GM12878 (cell line): ENCODE measurements around the gene UHRF1. TPM values are rescaled to one million over a fixed set of nuclear protein-coding genes. Genes with fewer than 3 reads are reported as not detected.

ENCODE experiments used
- ATAC-seq: fragments of 200-7000 bp; cut with Tn5 transposase; 3 replicates; pipeline ENCODE4 v1.9.1; 2020; ENCODE audit warnings: mild to moderate bottlenecking, moderate library complexity
- BruUV-seq: library from RNA; stranded (reverse); fragments of 400-500 nt; replicated peaks from 2 replicates; lab custom pipeline; 2021; lab: Mats Ljungman, UMichigan
- CTCF ChIA-PET: fragments of 300-600 bp; sonication (Branson Sonifier 250); formaldehyde crosslinking; extraction: SDS; loops from one replicate; lab custom pipeline; 2021; ENCODE audit warnings: inconsistent platforms; lab: Yijun Ruan, JAX
- POLR2A ChIA-PET: fragments of 350-600 bp; formaldehyde crosslinking; extraction: SDS; loops from one replicate; lab custom pipeline; 2021; ENCODE audit warnings: inconsistent platforms; lab: Charles Lee
- RAD21 ChIA-PET: fragments of 300-600 bp; sonication (Branson Sonifier 250); formaldehyde crosslinking; loops from one replicate; lab custom pipeline; 2023; ENCODE audit warnings: antibody characterized with exemption; ENCODE audit not compliant: unreplicated experiment; lab: Charles Lee
- SMC1A ChIA-PET: fragments of 300-600 bp; sonication (Branson Sonifier 250); formaldehyde crosslinking; loops from one replicate; lab custom pipeline; 2023; ENCODE audit not compliant: unreplicated experiment, uncharacterized antibody; lab: Charles Lee
- DNase-seq: peaks from one replicate; pipeline ENCODE4 v3.0.0-alpha.2; 2011; ENCODE audit warnings: low read depth, low spot score
- FAIRE-seq: peaks from 3 replicates; lab custom pipeline; 2011; peaks lifted over from hg19 to GRCh38; lab: Jason Lieb, UNC
- H2AFZ ChIP-seq: 2 replicates; pipeline ENCODE4 v1.6.0; 2011; ENCODE audit warnings: low read depth, low read length, control low read depth; ENCODE audit not compliant: control insufficient read depth
- H3K27ac ChIP-seq: 2 replicates; pipeline ENCODE4 v1.5.1; 2011; ENCODE audit warnings: control low read depth; ENCODE audit not compliant: control insufficient read depth, insufficient read depth
- H3K27me3 ChIP-seq, 2 experiments: replicated peaks in 1 of 2; 2 replicates each; pipeline versions ENCODE4 v1.6.0 to v1.6.1; 2011; ENCODE audit warnings: low read length in 1 of 2; ENCODE audit not compliant: control insufficient read depth in 2 of 2, insufficient read depth in 2 of 2
- H3K36me3 ChIP-seq, 2 experiments: 2 replicates each; pipeline ENCODE4 v1.5.1; 2011; ENCODE audit warnings: low read length in 1 of 2; ENCODE audit not compliant: control insufficient read depth in 2 of 2, insufficient read depth in 2 of 2
- H3K4me1 ChIP-seq: 2 replicates; pipeline ENCODE4 v1.6.1; 2011; ENCODE audit warnings: mild to moderate bottlenecking, low read length, moderate library complexity, mixed read lengths; ENCODE audit not compliant: control insufficient read depth, insufficient read depth
- H3K4me2 ChIP-seq: 2 replicates; pipeline ENCODE4 v1.6.0; 2011; ENCODE audit warnings: control low read depth; ENCODE audit not compliant: control insufficient read depth, insufficient read depth
- H3K4me3 ChIP-seq: fragments of 200-600 bp; sonication (generic); 2 replicates; pipeline ENCODE4 v1.5.1; 2016
- H3K79me2 ChIP-seq: 2 replicates; pipeline ENCODE4 v1.6.0; 2011; ENCODE audit warnings: low read length; ENCODE audit not compliant: control insufficient read depth, insufficient read depth
- H3K9ac ChIP-seq: 2 replicates; pipeline ENCODE4 v1.8.0; 2011; ENCODE audit warnings: low read length, control low read depth, mixed read lengths; ENCODE audit not compliant: control insufficient read depth, insufficient read depth
- H3K9me3 ChIP-seq: replicated peaks from 3 replicates; pipeline ENCODE4 v1.5.1; 2011; ENCODE audit warnings: mild to moderate bottlenecking, low read length; ENCODE audit not compliant: control insufficient read depth, insufficient read depth
- H4K20me1 ChIP-seq: 2 replicates; pipeline ENCODE4 v1.6.0; 2011; ENCODE audit not compliant: control insufficient read depth, insufficient read depth
- BCLAF1 ChIP-seq: fragments of 450-650 bp; IDR thresholded peaks from 2 replicates; pipeline ENCODE4 v1.6.1; 2017; ENCODE audit warnings: antibody characterized with exemption, mild to moderate bottlenecking, moderate library complexity
- BMI1 ChIP-seq: fragments of 450-650 bp; IDR thresholded peaks from 2 replicates; pipeline ENCODE4 v1.6.1; 2016; ENCODE audit warnings: mild to moderate bottlenecking, moderate library complexity, borderline replicate concordance
- HDAC6 ChIP-seq: fragments of 200-600 bp; sonication (generic); IDR thresholded peaks from one replicate; pipeline ENCODE4 v1.8.0; 2017; ENCODE audit warnings: antibody characterized with exemption; ENCODE audit not compliant: unreplicated experiment
- RB1 ChIP-seq: fragments of 450-650 bp; formaldehyde crosslinking; IDR thresholded peaks from 2 replicates; pipeline ENCODE4 v1.6.1; 2017; ENCODE audit warnings: mild to moderate bottlenecking, borderline replicate concordance
- SUZ12 ChIP-seq: fragments of 200-600 bp; sonication (generic); IDR thresholded peaks from one replicate; pipeline ENCODE4 v1.6.1; 2018; ENCODE audit warnings: antibody characterized with exemption, mild to moderate bottlenecking; ENCODE audit not compliant: unreplicated experiment
- ZNF622 ChIP-seq: fragments of 450-650 bp; IDR thresholded peaks from 2 replicates; pipeline ENCODE4 v1.6.1; 2017; ENCODE audit warnings: mild to moderate bottlenecking, inconsistent platforms
- ZSCAN29 ChIP-seq: fragments of 450-650 bp; IDR thresholded peaks from 2 replicates; pipeline ENCODE4 v1.6.1; 2017; ENCODE audit warnings: mild to moderate bottlenecking, moderate library complexity
- WGBS: methylation state at CpG from one replicate; pipeline ENCODE4 v1.1.6; 2016; ENCODE audit warnings: low lambda C conversion rate; ENCODE audit not compliant: insufficient replicate concordance, insufficient coverage; ENCODE audit errors: missing lambda C conversion rate; 5-methylcytosine and 5-hydroxymethylcytosine counted together
- in situ Hi-C: fragments of 300-500 bp; cut with MboI; formaldehyde crosslinking; loops from 9 replicates; pipeline ENCODE4 v1.14.3; 2018; ENCODE audit warnings: mixed read lengths
- intact Hi-C: fragments of 100-400 bp; cut with micrococcal nuclease; formaldehyde crosslinking; loops from one replicate; pipeline ENCODE4 v1.14.2; 2022; ENCODE audit not compliant: unreplicated experiment
- polyA plus RNA-seq, 11 experiments: library from polyadenylated mRNA; depleted of rRNA in 4 of 11; unstranded in 6 of 11; stranded (reverse) in 5 of 11; fragments of >200 nt; fragmentation: Nextera tagmentation in 4 of 11; fragmentation: Illumina TruSeq in 1 of 11; extraction: Ambion mirVana in 4 of 11; extraction: Trizol in 1 of 11; gene quantifications; 1 replicate in 1 of 11; 2 replicates in 10 of 11; pipeline versions ENCODE4 v1.2.1 to v1.2.3, GENCODE V29; 2011 to 2016; ENCODE audit warnings: inconsistent platforms in 2 of 11, missing spikeins in 2 of 11, low read depth in 1 of 11
- total RNA-seq, 4 experiments: library from RNA; depleted of rRNA in 3 of 4; stranded (reverse); fragments of >200 nt in 3 of 4; fragmentation: Illumina TruSeq in 1 of 4; extraction: Trizol in 1 of 4; gene quantifications; 2 replicates each; pipeline versions ENCODE4 v1.2.1 to v1.2.3, GENCODE V29; 2013 to 2021

Gene UHRF1
- total and polyA plus RNA-seq, 10 of the 15 experiments (the other 5 are each of a cell fraction or from before 2014, with no cell fraction given), result 13.0 to 109 (median 37.7) TPM

GRCh38 chr19:4993683-4994082 is 84.4 kb downstream of the UHRF1 start:
- H3K4me1 ChIP-seq, result no peaks in the 10 kb centered on the region
- intact Hi-C loops, result no loop called here
- no peak overlapping the region for H3K4me3 ChIP-seq
- 0 out of 2 replicates have a peak, but pooled peaks cover 5% of the 10 kb centered on the region for H4K20me1 ChIP-seq
- TF ChIP-seq RB1 (no peak), BMI1 (no peak), ZNF622 (no peak), HDAC6 (no peak), SUZ12 (no peak), ZSCAN29 (no peak), BCLAF1 (no peak)
- H3K27ac ChIP-seq, result no peak overlapping the region
- no peak overlapping the region for H2AFZ ChIP-seq
- RAD21 ChIA-PET, result interaction anchor here (0.7 kb wide), 1 partner anchor 271 kb away, joined by 3 read pairs; no protein-coding TSS in a partner anchor
- no peak for ATAC-seq
- H3K9ac ChIP-seq, result no peak overlapping the region
- no peaks in the 10 kb centered on the region; the same call in 2 of the 3 replicates for H3K9me3 ChIP-seq
- no peaks in the 10 kb centered on the region for H3K27me3 ChIP-seq
- H3K79me2 ChIP-seq, result peaks cover 17% of the 10 kb centered on the region
- FAIRE-seq, result no peak
- no TSS peak for BruUV-seq
- CTCF ChIA-PET, result interaction anchor here (0.7 to 0.8 kb wide), 2 partner anchors 9 to 18 kb away, joined by 4 to 5 read pairs; no protein-coding TSS in a partner anchor
- H3K4me2 ChIP-seq, result no peak overlapping the region
- SMC1A ChIA-PET, result no interaction called here
- no peak for DNase-seq
- in situ Hi-C loops, result no loop called here
- H3K36me3 ChIP-seq, result peaks cover 2 to 6% of the 10 kb centered on the region in 2 experiments; a peak in 3 of 4 replicates
- POLR2A ChIA-PET, result interaction anchor here (0.7 kb wide), 2 partner anchors 34 to 179 kb away, joined by 4 to 6 read pairs; no protein-coding TSS in a partner anchor
- 64% methylated on average over 3 of the region's 3 CpGs for WGBS
